ENCODE measurements around the gene NECAB2.

Gene NECAB2

DNA sequence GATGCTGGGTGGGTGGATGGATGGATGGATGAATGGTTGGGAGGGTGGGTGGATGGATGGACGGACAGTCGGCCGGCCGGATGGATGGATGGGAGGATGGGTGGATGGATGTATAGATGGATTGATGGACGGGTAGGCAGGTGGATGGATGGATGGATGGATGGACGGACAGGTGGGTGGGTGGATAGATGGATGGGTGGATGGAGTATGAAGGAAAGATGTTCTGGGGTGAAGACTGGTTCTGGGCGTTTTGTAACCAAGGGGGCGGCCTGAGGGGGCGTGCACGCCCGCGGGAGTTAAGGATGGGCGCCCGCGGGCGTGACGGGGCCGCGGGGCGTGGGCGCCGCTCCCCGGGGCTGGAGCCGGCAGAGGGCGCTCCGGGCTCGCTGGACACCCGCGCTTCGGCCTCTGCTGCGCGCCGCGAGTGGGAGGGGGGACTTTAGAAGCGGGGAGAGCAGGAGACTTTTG is at the start of gene NECAB2:
NECAB2 (plus strand) TSS at position 407 of the 468 bp plus-strand sequence. CDS start 405 bp downstream, outside the sequence.
- peak; percentile 48 for DNase-seq

DNA sequence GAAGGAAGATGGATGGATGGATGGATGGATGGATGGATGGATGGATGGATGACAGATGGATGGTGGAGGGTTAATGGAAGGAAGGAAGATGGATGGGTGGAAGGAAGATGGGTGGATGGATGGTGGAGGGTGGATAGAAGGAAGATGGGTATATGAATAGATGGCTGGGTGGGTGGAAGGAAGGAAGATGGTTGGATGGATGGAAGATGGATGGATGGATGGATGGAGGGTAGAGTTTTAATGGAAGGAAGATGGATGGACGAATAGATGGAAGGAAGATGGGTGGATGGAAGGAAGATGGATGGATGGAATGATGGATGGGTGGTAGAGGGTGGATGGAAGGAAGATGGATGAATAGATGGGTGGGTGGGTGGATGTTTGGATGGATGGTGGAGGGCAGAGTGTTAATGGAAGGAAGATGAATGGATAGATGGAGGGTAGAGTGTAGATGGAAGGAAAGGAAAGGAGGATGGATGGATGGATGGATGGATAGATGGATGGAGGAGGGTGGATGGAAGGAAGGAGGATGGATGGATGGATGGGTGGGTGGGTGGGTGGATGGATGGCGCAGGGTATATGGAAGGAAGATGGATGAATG is 47.1 kb upstream of the NECAB2 start:
- no peak for DNase-seq

DNA sequence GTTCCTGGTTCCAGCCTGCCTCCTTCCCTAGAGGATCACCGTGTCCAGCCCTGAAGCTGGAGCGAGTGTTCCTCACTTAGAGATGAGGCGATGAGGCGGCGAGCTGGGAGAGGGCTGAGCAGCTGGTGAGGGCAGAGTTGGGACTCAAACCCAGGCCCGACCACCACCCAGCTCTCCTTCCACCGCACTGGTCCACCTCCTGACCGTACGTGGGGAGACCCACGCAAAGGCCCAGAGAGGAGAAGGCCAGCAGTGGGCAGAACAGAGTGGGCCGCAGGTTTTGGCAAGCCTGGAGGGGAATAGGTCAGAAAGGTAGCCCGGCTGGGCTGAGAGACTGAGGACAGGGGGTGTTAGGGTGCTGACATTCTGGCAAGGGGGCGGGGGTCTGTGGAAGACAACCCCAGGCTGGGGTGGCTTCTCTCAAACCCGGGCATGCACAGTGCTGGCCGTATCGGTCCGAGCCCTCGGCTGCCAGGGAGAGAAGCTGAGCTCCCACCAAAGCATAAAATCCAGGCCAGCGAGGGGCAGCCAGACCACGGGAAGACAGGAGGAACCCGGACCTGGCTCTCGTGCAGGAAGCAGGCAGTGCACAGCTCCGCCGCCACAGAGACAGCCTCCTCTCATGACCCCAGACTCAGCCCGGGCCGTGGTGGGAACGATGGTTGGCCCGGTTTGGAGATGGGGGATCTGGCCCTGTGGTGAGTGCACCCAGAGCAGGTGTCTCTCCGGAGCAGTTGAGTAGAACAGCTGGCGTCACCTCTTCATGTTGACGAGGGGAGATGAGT is 44.3 kb upstream of the NECAB2 start:
- no peak for DNase-seq

- no peak for DNase-seq
These were observed 43.4 kb upstream of the NECAB2 start for GRCh38 chr16:83924686-83925085.

- no peak for DNase-seq
These were observed 42.7 kb upstream of the NECAB2 start for GRCh38 chr16:83925095-83925905.

GRCh38 chr16:83925957-83926725 is 41.9 kb upstream of the NECAB2 start:
- DNase-seq = no peak

DNA sequence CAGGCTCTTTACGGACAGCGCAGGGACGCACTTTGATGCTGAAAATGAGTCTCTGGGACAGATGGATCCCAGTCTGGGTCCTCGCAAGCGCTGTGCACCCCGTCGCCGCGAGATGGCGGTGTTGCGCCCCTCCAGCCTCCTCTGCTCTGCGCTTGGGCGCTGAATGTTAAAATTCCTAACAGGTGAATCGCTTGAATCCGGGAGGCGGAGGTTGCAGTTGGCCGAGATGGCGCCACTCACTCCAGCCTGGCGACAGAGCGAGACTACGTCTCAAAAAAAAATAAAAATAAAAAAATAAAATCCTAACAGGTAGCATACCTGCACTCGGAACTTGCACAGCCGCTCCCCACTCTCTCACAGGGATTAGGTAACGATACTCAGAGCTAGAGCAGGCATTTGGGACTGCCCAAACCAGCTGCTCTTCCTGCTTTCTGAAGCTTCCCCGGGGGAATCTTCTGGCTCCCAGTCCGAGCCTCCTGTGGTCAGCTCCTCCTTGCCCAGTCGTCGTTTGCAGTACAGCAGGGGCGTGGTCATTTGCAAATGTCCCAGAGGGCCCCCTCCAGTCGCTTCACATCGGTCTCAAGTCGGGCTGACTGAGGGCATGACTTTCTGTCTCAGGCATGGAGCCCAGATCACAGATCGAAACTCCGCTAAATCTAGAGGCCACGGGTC is 41.2 kb upstream of the NECAB2 start:
- DNase-seq = peak; percentile 80

DNA sequence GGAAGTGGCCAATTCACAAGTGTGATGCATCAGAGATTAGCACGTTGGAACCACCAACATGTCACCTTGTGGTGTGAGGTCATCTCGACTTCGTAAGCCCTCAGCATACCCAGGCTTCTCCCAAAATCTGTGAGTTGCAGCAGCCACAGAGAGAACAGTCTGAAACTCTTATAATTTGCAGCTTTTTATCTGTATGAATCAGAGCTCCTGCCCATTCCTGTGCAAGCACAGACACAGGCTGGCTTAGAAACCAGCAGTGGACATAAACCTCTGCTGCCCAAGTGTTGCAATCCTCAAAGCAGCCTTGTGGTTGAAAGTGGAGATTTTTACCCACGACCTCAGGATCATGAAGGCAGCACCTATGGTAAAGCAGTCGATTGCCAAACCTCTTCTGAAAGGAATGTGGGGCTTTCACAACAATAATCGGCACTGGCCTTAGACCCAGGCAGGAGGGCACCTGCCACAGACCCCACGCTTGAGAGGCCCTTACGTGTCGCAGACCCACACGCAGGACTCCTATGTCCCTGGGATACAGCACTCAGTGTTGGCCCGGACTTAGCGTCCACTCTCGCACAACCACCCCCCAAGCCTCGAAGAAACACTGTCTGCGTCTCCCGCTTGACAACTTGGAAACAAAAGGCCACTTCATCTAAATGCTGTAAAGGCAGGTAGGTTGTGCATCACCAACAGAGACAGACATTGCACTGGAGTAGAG is 39.5 kb upstream of the NECAB2 start:
- DNase-seq = no peak

DNA sequence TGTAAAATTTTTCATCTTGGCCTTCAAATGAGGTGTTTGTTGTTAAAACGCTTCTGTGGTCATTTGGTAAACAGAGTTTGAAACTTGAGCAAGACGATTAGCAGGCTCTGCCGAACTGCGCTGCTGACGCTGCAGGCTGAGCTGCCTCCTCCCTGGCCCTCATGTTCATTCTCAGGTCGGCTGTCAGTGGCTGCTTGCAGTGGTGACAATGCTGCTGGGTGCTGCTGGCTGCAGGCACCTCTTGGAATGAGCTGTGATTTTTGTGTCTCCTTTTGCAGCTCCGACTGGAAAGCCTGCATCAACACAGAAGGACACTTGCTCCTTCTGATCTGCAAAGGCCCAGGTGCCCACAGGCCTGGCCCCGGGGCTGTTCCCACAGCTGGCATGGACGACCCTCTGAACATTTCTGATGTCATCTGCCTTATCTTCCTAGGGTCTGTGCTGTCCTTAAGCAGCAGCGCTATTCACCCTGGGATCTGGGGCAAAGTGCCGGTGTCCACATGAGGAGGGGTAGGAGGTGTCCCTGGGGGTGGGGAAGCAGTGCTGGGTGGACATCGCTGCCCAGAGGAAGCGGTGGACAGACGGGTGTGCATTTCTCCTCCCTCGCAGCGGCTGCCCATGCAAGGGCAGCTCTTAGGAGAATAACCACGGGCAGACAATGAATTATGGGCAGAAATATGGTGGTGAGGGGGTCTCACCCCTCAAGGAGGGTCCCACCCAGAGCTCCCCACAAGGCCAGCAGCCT is 38.1 kb upstream of the NECAB2 start:
- no peak for DNase-seq

- no peak for DNase-seq
These were observed 37.1 kb upstream of the NECAB2 start for GRCh38 chr16:83930730-83931500.

GRCh38 chr16:83931556-83931955 is 36.5 kb upstream of the NECAB2 start:
- no peak for DNase-seq

- DNase-seq = no peak
These were observed 35.7 kb upstream of the NECAB2 start for GRCh38 chr16:83932304-83932703.

DNA sequence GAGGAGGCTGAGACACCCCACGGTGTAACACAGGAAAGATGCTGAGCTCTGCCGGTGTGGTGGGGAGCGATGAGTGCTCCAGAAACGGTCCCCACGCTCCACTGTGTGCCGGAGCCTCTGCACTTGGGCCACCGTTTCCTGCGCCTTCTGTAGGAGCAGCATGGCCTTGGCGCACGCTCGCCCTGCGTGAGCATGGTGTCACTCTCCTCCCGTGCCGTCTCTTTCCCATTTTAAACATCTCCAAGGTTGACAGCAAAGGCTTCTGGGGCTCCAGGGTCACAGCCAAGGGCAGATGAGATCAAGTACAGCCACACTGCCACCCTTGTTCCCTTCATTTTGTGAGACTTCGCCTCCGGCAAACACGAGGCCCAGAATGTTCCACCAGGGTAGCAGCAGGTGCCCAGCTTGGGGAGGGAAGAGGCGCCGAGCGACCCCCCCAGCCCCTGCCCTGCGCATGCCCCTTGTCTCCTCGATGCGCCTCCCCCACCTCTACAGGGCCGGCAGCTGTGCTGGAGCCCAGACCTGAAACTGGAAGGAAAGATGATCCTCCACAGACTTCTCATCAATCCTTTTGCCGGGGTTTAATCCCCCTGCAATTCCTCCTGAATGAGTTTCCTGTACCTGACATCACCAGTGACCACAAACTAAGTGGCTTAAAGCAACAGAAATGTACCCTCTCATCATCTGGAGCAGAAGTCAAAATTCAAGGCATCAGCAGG is 34.9 kb upstream of the NECAB2 start:
- no peak for DNase-seq

DNA sequence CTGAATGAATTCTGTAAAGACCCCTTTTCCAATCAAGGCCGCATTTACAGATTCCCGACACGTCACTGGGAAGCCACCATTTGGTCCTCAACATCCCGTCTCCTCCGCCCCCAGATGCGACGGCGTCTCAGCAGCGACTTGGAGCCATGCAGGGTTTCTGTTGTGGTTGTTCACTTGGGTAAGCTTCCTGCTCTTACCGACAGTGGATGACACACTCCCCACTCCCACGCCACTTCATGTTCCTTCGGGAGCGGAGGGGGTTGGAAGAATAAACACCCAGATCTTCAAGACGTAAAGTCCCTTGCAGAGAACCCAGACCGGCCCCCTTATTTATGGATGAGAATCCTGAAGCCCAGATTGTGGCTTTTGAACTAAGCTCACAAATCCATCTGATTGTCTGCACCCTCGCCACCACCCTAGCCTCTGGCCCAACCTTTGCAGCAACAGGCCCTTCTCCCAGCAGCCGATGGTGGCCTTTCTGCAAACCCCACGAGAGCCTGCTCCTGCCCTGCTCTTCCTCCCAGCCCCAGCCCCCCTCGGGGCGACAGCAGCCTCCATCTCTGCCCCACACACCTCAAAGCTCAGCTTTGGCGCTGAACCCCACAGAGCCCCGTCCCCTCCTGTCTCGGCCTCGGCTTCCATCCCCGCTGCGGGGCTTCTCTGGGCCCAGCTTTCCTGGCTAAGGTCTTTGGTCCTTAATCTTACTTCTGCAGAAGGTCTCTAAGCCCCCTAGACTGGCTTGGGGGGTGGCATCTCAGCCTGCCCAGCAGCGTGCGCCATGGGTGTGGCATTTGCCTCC is 34.0 kb upstream of the NECAB2 start:
- no peak for DNase-seq

- DNase-seq = no peak
These were observed 33.4 kb upstream of the NECAB2 start for GRCh38 chr16:83934684-83934977.

GRCh38 chr16:83935005-83935857 is 32.8 kb upstream of the NECAB2 start:
- DNase-seq = no peak

DNA sequence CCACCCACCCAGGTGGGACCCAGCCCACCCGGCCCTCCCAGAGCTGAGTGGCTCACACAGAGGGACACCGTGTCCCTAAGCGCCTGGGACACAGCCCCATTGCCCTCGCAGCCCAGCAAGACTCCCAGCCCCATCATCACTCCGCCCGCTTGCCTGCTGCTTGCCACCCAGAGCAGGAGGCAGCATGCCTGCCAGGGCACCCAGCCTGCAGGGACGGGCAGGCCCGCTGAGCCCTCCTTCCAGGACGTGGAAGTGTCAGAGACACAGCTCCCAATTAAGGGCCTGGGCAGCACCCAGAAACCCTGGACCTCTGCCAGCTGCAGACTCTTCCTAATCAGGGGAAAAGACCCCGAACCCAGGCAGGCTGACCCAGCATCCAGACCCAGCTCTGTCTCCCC is 32.2 kb upstream of the NECAB2 start:
- DNase-seq = no peak

Data from activated CD4-positive, alpha-beta T cell treated with anti-CD3 and anti-CD28 coated beads for 48 hours (primary cell).